ENCODE data around the gene CUL3.

The CUL3 gene

DNA sequence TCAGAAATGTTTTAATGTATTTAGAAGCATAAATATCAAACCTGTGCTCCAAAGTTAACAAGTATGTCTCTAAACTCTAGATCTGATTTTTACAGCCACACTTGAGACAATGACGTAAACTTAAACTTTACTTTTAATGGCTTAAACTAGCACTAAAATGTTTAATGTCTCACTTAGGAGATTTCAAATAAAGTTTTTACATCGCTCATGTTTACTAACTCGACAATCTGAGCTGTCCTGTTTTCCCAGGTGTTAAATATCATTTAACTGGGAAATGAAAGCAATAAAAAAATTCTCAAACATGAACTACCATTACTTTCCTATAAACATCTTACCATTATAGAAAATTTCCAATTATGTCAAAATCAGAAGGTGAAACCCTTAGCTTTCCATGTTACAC lies 113.0 kb downstream of the CUL3 start:
- no peak for DNase-seq (ENCODE audit: low spot score)

- DNase-seq (ENCODE audit: low spot score) = no peak
Measured at GRCh38 chr2:224469374-224469964, 115.7 kb downstream of the CUL3 start.

- no peak for DNase-seq (ENCODE audit: low spot score)
Measured at GRCh38 chr2:224466304-224466895, 118.8 kb downstream of the CUL3 start.

GRCh38 chr2:224461391-224461790 lies 123.8 kb downstream of the CUL3 start:
- DNase-seq (ENCODE audit: low spot score) = no peak

- DNase-seq (ENCODE audit: low spot score) = no peak
Measured at GRCh38 chr2:224457408-224458096, 127.6 kb downstream of the CUL3 start.

GRCh38 chr2:224453892-224454291 lies 131.3 kb downstream of the CUL3 start:
- no peak for DNase-seq (ENCODE audit: low spot score)

- no peak for DNase-seq (ENCODE audit: low spot score)
Measured at GRCh38 chr2:224449212-224450147, 135.7 kb downstream of the CUL3 start.

- DNase-seq (ENCODE audit: low spot score) = no peak
Measured at GRCh38 chr2:224448236-224448635, 136.9 kb downstream of the CUL3 start.

DNA sequence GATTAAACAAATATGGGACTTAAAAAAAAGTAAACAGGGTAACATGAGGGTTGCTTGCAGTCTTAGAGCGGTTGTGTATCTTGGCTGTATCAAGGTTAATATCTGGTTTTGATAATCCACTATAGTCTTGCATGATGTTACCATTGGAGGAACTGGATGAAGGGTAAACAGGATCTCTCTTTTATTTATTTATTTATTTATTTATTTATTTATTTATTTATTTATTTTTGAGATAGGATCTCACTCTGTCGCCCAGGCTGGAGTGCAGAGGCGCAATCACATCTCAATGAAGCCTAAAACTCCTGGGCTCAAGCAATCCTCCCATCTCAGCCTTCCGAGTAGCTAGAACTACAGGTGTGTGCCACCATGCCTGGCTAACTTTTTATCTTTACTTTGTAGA lies 140.4 kb downstream of the CUL3 start:
- no peak for DNase-seq (ENCODE audit: low spot score)

DNA sequence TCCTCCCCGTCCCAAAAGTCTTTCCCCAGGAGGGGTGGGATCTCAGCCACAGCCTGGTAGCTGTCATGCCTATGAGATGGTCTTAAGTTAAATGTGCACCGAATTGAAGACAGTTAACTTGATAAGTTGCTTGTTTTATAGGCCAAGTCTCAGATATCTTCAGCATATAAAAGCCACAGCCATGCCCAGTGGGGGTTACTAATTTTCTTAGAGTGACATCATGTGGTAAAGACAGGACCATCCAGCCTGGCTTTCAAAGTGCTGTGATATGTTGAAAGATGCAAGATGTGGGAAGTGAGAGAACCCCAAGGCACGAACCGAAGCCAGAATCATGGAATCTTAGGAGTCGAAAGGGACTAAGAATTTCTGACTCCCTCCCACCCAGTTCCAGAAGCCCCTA lies 141.1 kb downstream of the CUL3 start:
- no peak for DNase-seq (ENCODE audit: low spot score)

- no peak for DNase-seq (ENCODE audit: low spot score)
Measured at GRCh38 chr2:224442071-224442967, 142.8 kb downstream of the CUL3 start.

- DNase-seq (ENCODE audit: low spot score) = no peak
Measured at GRCh38 chr2:224440988-224441387, 144.2 kb downstream of the CUL3 start.

DNA sequence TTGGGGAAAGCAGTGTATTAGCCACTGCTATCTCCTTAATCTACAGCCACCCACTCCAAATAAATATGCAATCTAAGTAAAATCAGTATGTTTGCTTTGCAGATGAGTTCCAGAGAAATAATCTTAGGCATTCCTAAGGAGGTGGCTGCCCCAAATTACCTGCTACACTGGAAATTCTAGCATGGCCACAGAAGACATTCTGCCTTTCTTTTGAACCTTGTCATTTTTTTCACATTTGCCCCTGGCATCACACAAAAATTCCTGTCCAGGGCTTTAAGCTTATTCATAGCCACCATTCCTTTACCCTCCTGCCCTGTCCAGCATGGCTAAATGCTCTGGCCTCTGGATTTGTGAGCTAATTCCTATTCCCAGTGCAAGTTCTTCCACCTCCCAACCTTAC lies 146.4 kb downstream of the CUL3 start:
- DNase-seq (ENCODE audit: low spot score) = no peak

DNA sequence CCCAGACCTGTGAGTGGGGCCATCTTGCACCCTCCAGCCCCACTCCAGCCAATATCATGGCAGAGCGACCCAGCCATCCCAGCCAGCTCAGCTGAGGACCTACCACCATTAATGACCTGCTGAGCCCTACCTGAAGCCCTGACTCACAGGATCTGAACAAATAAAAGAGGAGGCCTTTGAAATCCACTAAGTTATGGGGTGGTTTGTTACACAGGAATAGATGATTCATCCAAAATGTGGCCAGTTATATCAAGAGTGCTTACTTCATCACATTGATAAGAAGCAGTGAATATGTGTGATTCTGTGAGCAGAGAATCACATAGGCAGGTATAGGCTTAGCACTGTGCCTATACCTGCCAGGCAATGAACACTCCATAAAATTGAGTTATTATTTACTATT lies 148.5 kb downstream of the CUL3 start:
- no peak for DNase-seq (ENCODE audit: low spot score)

DNA sequence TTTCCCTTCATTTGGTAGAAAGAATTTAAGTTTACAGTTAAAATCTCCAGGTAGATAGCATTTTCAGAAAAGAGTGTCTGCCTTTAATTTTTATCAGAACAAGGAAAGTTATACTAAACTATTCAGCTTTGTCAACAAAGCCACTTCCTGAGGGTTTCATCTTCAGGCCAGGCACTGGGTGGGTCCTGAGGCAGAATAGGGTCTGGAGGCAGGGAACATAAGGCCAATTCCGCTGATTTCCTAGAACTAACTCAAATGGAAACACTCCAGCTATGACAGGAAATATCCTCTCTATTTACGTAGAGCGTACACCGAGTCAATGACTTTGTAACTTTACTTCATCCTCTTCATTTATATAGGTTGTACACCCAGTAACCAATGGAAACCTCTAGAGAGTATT lies 150.5 kb downstream of the CUL3 start:
- no peak for DNase-seq (ENCODE audit: low spot score)

- no peak for DNase-seq (ENCODE audit: low spot score)
Measured at GRCh38 chr2:224433442-224433841, 151.7 kb downstream of the CUL3 start.

DNA sequence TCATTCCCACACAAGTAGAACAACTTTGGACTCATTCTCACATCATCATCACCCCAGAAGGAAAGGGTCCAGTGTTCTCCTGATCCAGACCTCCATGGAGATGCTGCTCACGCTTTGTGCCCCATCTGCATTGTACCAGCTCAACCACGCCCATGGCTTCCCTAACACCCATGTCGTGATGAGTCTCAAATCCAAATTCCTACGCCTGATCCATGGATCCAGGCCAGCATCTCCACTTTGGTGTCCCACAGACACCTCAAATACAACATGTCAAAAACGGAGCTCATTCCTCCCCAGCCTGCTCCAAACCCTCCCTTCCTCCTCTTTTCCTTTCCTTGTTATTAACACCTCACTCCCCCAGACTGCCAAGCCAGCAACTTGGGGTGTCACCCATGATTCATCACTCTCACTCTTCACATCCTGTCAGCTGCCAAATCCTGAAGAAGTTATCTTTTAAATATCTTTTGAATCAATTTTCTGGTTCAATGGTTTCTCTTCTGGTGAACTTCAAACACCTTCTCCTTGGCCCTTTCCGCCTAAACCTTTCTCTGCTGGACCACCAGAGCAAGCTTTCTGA lies 153.1 kb downstream of the CUL3 start:
- DNase-seq (ENCODE audit: low spot score) = no peak

DNA sequence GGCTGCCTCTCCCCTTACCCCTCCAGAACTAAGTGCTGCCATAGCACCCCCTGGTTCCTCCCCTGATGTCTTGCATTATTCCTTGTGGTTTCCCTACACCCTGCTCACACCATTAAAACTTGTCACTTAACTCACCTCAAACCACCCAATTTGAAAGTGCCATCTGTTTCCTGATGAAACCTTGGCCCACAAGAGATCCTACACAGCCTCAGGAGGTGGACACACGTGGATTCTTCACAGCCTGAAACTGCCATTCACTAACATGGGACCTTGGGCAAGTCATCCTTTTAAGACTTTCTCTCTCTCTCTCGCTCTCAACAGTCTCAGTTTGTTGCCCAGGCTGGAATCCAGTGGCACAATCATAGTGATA lies 155.7 kb downstream of the CUL3 start:
- DNase-seq (ENCODE audit: low spot score) = no peak

DNA sequence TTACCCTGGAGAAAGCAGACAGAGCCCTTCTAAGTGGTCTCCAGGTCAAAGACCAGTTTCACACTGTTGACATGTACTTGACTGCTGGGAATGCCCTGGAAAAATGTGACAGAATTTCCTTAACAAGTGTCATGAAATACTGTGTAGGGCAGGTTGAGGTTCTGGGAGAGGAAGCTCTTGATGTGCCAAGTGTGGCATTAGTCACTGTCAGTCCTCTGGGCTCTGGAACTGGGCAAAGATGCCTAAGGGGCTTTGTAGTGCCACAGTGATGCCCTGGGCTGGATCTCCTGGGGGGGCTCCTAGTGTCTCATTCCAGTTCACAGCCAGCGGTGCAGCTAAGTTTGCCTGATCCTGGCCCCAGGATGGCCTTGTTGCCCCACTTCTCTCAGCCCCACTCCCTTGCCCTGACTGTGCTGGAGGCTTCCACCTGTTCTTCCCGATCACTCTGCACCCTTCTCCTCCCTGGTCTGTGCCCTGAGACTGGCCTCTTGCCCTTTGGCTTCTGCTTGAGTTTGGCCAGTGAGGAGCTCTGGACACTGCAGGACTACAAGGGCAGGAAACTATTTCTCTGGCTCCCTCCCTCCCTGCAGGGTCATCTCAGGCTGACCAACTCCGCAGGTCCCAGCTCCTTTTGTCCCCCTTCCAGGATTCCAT lies 156.2 kb downstream of the CUL3 start:
- DNase-seq (ENCODE audit: low spot score) = no peak

- DNase-seq (ENCODE audit: low spot score) = no peak
Measured at GRCh38 chr2:224427471-224427870, 157.7 kb downstream of the CUL3 start.

- DNase-seq (ENCODE audit: low spot score) = no peak
Measured at GRCh38 chr2:224426656-224427055, 158.5 kb downstream of the CUL3 start.

Measured in Ammon's horn (tissue), 1 donor.